Pancreas (tissue), 10 donors: ENCODE data around the gene PHF11. TPM values are rescaled to one million over a fixed set of nuclear protein-coding genes. Genes with fewer than 3 reads are reported as not detected.
A peak's percentile ranks its signal among the peaks of the same experiment; 100 is the strongest.
"Not testable (repeated sequence)": the region's sequence is repeated elsewhere in the genome, so short reads cannot be mapped to it uniquely, and the experiment has no call there.

Experiments used
- ATAC-seq, 4 donors: fragments of 200-7000 bp; cut with Tn5 transposase; one replicate each; pipeline versions ENCODE4 v1.8.0 to v1.9.1; 2020; ENCODE audit warnings: mild to moderate bottlenecking in 4 of 4, moderate library complexity in 4 of 4
- DNase-seq, 6 donors: peaks; one replicate each; pipeline ENCODE4 v3.0.0-alpha.2; 2020
- FAIRE-seq: peaks from 2 replicates; lab custom pipeline; 2012; peaks lifted over from hg19 to GRCh38; lab: Jason Lieb, UNC
- H3K27ac ChIP-seq, 4 donors: fragments of 200-600 bp; sonication (generic); 1 replicate in 3 of 4; 2 replicates in 1 of 4; pipeline versions ENCODE4 v1.5.0 to v1.8.0; 2020
- H3K27me3 ChIP-seq, 4 donors: fragments of 200-600 bp; one replicate each; pipeline ENCODE4 v1.8.0; 2021
- H3K36me3 ChIP-seq, 3 donors: fragments of 200-600 bp; sonication (generic) in 1 of 3; one replicate each; pipeline versions ENCODE4 v1.5.0 to v1.8.0; 2020 to 2021
- H3K4me1 ChIP-seq, 3 donors: fragments of 200-600 bp; one replicate each; pipeline ENCODE4 v1.8.0; 2021
- H3K4me3 ChIP-seq, 4 donors: fragments of 200-600 bp; sonication (generic) in 2 of 4; one replicate each; pipeline versions ENCODE4 v1.5.0 to v1.8.0; 2020 to 2021
- H3K9me3 ChIP-seq, 4 donors: fragments of 200-600 bp; one replicate each; pipeline ENCODE4 v1.8.0; 2021
- WGBS, 2 donors: extraction: QIAGEN DNeasy Blood & Tissue Kit; methylation state at CpG; one replicate each; pipeline ENCODE4 v1.1.7; 2013; 5-methylcytosine and 5-hydroxymethylcytosine counted together
- intact Hi-C, 3 donors: fragments of 100-400 bp; cut with DNase I; formaldehyde crosslinking; loops; one replicate each; pipeline versions ENCODE4 v1.11.1 to v1.14.2; 2022
- polyA plus RNA-seq, 2 donors: library from polyadenylated mRNA; stranded (reverse); fragments of 200-250 nt; gene quantifications; one replicate each; pipeline ENCODE4 v1.2.3, GENCODE V29; 2013
- total RNA-seq, 6 donors: library from RNA; stranded (reverse); fragmentation: NEBNext Ultra II Directional in 4 of 6; extraction: Animal tissue kit (Norgen Biotek cat#: 25700) in 4 of 6; gene quantifications; one replicate each; pipeline versions ENCODE4 v1.2.1 to v1.2.4, GENCODE V29; 2021 to 2023
- TF ChIP-seq, protein P1 (sequence below), 4 donors: fragments of 200-600 bp; sonication (generic) in 3 of 4; IDR thresholded peaks; one replicate each; pipeline versions ENCODE4 v1.5.0 to v1.8.0; 2021; ENCODE audit warnings: antibody characterized with exemption in 4 of 4
- donor health status: healthy with polysubstance abuse.
- donor health status: DM: no; HTN: no; CAD: no; lungs with moderate emphysema.
- donor health status: DM: no; HTN: no; CAD: no.
- donor health status: control.
- donor health status: control.
- donor health status: Bipolar disorder and iron deficiency.
- donor health status: DM: yes; HTN: yes; CAD: no.
- donor health status: DM: no; HTN: no; CAD: no.
- donor health status: DM: no; HTN: no; CAD: no.
- donor health status: DM: yes; HTN: yes; CAD: no.

Gene PHF11
- total and polyA plus RNA-seq, 8 donors: 14.5 to 58.5 (median 20.4) TPM

DNA sequence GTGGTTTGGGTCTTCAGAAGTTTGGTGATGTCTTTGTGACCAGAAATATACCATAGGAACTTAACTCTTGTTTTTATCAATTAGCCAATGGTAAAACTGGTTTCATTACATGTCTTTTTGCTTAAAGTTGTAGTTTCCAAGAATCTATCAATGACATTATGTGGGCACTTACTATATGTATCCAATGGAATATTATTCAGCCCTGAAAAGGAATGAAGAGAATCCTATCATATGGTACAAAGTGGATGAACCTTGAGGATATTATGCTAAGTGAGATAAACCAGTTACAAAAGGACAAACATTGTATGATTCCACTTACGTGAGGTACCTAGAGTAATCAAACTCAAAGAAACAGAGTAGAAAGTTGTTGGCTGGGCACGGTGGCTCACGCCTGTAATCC is 63.3 kb downstream of the PHF11 start:
- 95 to 97% methylated on average over 3 of the region's 3 CpGs for WGBS, 2 donors
- Histone ChIP-seq H3K4me3 (no peak overlapping the region), H3K27ac (no peak overlapping the region), H3K4me1 (peaks cover 0 to 21% (median 15%) of the 10 kb centered on the region in 3 donors), H3K9me3 (no peaks in the 10 kb centered on the region), H3K27me3 (no peaks in the 10 kb centered on the region), H3K36me3 (no peaks in the 10 kb centered on the region)
- DNase-seq (no peak), FAIRE-seq (no peak), ATAC-seq (no peak)
- intact Hi-C loops: no loop called here
- TF ChIP-seq, protein P1, sequence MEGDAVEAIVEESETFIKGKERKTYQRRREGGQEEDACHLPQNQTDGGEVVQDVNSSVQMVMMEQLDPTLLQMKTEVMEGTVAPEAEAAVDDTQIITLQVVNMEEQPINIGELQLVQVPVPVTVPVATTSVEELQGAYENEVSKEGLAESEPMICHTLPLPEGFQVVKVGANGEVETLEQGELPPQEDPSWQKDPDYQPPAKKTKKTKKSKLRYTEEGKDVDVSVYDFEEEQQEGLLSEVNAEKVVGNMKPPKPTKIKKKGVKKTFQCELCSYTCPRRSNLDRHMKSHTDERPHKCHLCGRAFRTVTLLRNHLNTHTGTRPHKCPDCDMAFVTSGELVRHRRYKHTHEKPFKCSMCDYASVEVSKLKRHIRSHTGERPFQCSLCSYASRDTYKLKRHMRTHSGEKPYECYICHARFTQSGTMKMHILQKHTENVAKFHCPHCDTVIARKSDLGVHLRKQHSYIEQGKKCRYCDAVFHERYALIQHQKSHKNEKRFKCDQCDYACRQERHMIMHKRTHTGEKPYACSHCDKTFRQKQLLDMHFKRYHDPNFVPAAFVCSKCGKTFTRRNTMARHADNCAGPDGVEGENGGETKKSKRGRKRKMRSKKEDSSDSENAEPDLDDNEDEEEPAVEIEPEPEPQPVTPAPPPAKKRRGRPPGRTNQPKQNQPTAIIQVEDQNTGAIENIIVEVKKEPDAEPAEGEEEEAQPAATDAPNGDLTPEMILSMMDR (IDR thresholded peaks at IDR 0.05): no peak

DNA sequence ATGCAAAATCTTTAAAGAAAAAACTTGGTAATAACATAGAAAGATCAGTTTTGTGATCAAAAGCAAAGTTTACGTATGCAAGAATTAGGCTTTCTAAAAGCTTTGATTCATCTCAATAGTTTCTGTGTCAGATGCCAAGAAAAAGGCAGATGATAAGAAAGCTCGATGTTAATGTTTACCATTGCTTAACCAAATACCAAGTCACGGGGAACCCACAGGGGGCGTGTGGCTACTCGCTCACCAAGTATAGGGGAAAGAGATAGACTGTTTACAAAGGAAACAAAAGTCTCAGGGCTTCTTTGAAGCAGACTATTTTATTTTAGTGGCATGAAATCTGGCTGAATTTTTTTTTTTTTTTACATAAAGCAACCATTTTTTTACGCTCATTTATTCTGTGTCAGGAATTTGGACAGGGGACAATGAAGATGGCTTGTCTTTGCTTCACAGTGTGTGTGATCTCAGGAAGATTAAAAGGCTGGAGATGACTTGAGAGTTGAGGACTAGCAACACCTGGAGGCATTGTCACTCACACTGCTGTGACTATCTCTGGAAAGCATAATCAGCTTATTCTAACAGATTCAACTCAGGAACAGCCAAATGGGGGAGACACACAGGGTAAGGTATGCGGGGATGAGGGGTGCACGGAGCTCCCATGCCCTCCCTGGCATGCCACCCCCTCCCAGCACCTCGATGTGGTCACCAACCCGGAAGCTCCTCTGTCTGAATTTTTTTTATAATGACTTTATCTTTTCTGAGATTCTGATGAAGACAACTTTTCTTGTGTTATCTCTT is 64.7 kb downstream of the PHF11 start:
- 10 to 17% methylated on average over 10 of the region's 10 CpGs for WGBS, 2 donors
- DNase-seq (peak; percentile 57 to 75 (median 68)), ATAC-seq (peak; percentile 88 to 96 (median 94)), FAIRE-seq (no peak)
- H3K4me3 ChIP-seq: peak overlapping the region in 2 of 4 donors; percentile 6 to 15
- H3K27ac ChIP-seq: peak overlapping the region; percentile 13 to 82 (median 71)
- TF ChIP-seq, protein P1 (IDR thresholded peaks at IDR 0.05): peak in 1 of 4 donors; percentile 28
- H3K4me1 ChIP-seq: peaks cover 0 to 21% (median 15%) of the 10 kb centered on the region in 3 donors
- intact Hi-C loops: no loop called here
- H3K9me3 ChIP-seq: no peaks in the 10 kb centered on the region
- H3K27me3 ChIP-seq: no peaks in the 10 kb centered on the region
- H3K36me3 ChIP-seq: no peaks in the 10 kb centered on the region

DNA sequence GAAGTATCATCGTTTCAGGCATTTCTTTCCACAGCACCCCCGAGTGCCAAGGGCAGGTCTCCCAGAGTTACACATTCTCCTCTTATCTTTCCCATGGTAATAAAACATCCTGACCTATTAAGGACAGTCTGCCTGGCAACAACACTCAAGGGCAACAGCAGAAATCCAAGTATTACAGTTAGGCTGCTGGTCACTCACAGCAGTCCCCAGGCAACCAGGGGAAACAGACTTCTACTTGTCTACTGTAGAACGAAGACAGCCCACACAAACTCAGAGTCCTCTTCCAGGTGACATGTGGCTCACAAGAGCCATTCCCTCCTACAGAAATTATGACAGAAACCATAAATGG is 65.3 kb downstream of the PHF11 start:
- DNase-seq (peak in 2 of 6 donors; percentile 21 to 43), ATAC-seq (peak; percentile 79 to 88 (median 84)), FAIRE-seq (no peak)
- H3K27me3 ChIP-seq: no peaks in the 10 kb centered on the region
- peak overlapping the region; percentile 13 to 82 (median 71) for H3K27ac ChIP-seq
- no peaks in the 10 kb centered on the region for H3K36me3 ChIP-seq
- no peaks in the 10 kb centered on the region for H3K9me3 ChIP-seq
- 9 to 19% methylated on average over 3 of the region's 3 CpGs for WGBS, 2 donors
- intact Hi-C loops: no loop called here
- H3K4me1 ChIP-seq: peaks cover 0 to 21% (median 15%) of the 10 kb centered on the region in 3 donors
- TF ChIP-seq, protein P1 (IDR thresholded peaks at IDR 0.05): no peak
- H3K4me3 ChIP-seq: peak overlapping the region in 2 of 4 donors; percentile 6 to 15

DNA sequence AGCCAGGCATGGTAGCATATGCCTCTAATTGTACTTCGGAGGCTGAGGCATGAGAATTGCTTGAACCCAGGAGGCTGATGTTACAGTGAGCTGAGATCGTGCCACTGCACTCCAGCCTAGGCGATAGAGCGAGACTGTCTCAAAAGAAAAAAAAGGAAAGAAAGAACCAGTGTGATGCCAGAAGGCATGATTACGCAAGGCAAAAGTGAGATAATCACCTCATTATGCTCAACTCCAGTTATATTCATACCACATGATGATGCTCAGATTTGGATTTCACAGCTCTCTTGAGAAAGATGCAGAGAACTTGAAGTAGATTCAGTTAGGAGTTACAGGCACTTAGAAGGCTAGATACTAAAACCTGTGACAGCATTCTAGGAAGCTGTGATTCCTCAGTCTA is 67.8 kb downstream of the PHF11 start:
- no peak for FAIRE-seq
- H3K4me3 ChIP-seq: no peak overlapping the region
- WGBS, 2 donors: 74 to 91% methylated on average over 5 of the region's 5 CpGs
- DNase-seq: no peak
- H3K36me3 ChIP-seq: no peaks in the 10 kb centered on the region
- no peaks in the 10 kb centered on the region for H3K9me3 ChIP-seq
- no peak overlapping the region for H3K27ac ChIP-seq
- no peak for ATAC-seq
- peaks cover 0 to 21% (median 15%) of the 10 kb centered on the region in 3 donors for H3K4me1 ChIP-seq
- H3K27me3 ChIP-seq: no peaks in the 10 kb centered on the region
- TF ChIP-seq, protein P1 (IDR thresholded peaks at IDR 0.05): no peak
- intact Hi-C loops: no loop called here

DNA sequence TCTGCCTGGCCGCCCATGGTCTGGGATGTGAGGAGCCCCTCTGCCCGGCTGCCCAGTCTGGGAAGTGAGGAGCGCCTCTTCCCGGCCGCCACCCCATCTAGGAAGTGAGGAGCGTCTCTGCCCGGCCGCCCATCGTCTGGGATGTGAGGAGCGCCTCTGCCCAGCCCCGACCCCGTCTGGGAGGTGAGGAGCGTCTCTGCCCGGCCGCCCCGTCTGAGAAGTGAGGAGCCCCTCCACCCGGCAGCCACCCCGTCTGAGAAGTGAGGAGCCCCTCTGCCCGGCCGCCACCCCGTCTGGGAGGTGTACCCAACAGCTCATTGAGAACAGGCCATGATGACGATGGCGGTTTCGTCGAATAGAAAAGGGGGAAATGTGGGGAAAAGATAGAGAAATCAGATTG is 69.7 kb downstream of the PHF11 start:
- WGBS, 2 donors: 96 to 99% methylated on average over 9 to 24 of the region's 25 CpGs
- ATAC-seq, intact Hi-C loops: not testable (repeated sequence)

More for the DNA sequence above, 69.7 kb downstream of the PHF11 start:
- not testable (repeated sequence) for H3K27ac ChIP-seq, H3K4me3 ChIP-seq, H3K27me3 ChIP-seq, H3K9me3 ChIP-seq, H3K36me3 ChIP-seq, FAIRE-seq, DNase-seq
- peaks cover 0 to 21% (median 14%) of the 10 kb centered on the region in 3 donors for H3K4me1 ChIP-seq
